Peyer's patch (tissue), 4 donors: ENCODE results near the gene CRHR2. TPM values are rescaled to one million over a fixed set of nuclear protein-coding genes. Genes with fewer than 3 reads are reported as not detected.

Experiments used
- DNase-seq, 3 donors: peaks; one replicate each; pipeline ENCODE4 v3.0.0-alpha.2; 2017 to 2019
- H3K27ac ChIP-seq, 4 donors: fragments of 200-600 bp; sonication (generic); one replicate each; pipeline ENCODE4 v1.5.1; 2016 to 2019
- H3K27me3 ChIP-seq, 2 donors: fragments of 200-600 bp; sonication (generic); one replicate each; pipeline ENCODE4 v1.5.1; 2019
- H3K36me3 ChIP-seq, 3 donors: fragments of 200-600 bp; sonication (generic); one replicate each; pipeline ENCODE4 v1.5.1; 2016 to 2019
- H3K4me1 ChIP-seq, 4 donors: fragments of 200-600 bp; sonication (generic); one replicate each; pipeline ENCODE4 v1.5.1; 2016 to 2019
- H3K4me3 ChIP-seq, 4 donors: fragments of 200-600 bp; sonication (generic); 1 replicate in 3 of 4; 2 replicates in 1 of 4; pipeline ENCODE4 v1.5.1; 2016 to 2019; ENCODE audit warnings: mild to moderate bottlenecking in 1 of 4
- H3K9me3 ChIP-seq, 4 donors: fragments of 200-600 bp; sonication (generic); one replicate each; pipeline ENCODE4 v1.5.1; 2016 to 2019; ENCODE audit warnings: mild to moderate bottlenecking in 1 of 4
- POLR2A ChIP-seq, 2 donors: fragments of 450-650 bp; IDR thresholded peaks; one replicate each; pipeline ENCODE4 v1.5.1; 2017; ENCODE audit warnings: antibody characterized with exemption in 2 of 2, mild to moderate bottlenecking in 2 of 2, moderate library complexity in 2 of 2
- total RNA-seq, 4 donors: library from RNA; depleted of rRNA; stranded (reverse); fragments of >200 nt; gene quantifications; one replicate each; pipeline ENCODE4 v1.1.0, GENCODE V29; 2016
- TF ChIP-seq, protein P1 (sequence below), 6 experiments: fragments of 450-650 bp in 4 of 6; fragments of 200-600 bp in 2 of 6; sonication (generic) in 1 of 6; IDR thresholded peaks; one replicate each; pipeline ENCODE4 v1.5.1; 2017 to 2019; ENCODE audit warnings: antibody characterized with exemption in 6 of 6, mild to moderate bottlenecking in 3 of 6, moderate library complexity in 1 of 6

CRHR2 gene
- total RNA-seq, 4 donors from 2014 or later, result not detected

- no peak overlapping the region for H3K27ac ChIP-seq
- no peaks in the 10 kb centered on the region for H3K27me3 ChIP-seq
- H3K36me3 ChIP-seq, result no peaks in the 10 kb centered on the region
- H3K4me1 ChIP-seq, result no peaks in the 10 kb centered on the region
- TF ChIP-seq, protein P1, sequence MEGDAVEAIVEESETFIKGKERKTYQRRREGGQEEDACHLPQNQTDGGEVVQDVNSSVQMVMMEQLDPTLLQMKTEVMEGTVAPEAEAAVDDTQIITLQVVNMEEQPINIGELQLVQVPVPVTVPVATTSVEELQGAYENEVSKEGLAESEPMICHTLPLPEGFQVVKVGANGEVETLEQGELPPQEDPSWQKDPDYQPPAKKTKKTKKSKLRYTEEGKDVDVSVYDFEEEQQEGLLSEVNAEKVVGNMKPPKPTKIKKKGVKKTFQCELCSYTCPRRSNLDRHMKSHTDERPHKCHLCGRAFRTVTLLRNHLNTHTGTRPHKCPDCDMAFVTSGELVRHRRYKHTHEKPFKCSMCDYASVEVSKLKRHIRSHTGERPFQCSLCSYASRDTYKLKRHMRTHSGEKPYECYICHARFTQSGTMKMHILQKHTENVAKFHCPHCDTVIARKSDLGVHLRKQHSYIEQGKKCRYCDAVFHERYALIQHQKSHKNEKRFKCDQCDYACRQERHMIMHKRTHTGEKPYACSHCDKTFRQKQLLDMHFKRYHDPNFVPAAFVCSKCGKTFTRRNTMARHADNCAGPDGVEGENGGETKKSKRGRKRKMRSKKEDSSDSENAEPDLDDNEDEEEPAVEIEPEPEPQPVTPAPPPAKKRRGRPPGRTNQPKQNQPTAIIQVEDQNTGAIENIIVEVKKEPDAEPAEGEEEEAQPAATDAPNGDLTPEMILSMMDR (IDR thresholded peaks at IDR 0.05), result no peak
- TF ChIP-seq POLR2A (IDR thresholded peaks at IDR 0.05), result no peak
- H3K4me3 ChIP-seq, result no peak overlapping the region
- no peaks in the 10 kb centered on the region for H3K9me3 ChIP-seq
- DNase-seq, result no peak
Measured at GRCh38 chr7:30700941-30701340, 18.7 kb upstream of the CRHR2 start.

DNA sequence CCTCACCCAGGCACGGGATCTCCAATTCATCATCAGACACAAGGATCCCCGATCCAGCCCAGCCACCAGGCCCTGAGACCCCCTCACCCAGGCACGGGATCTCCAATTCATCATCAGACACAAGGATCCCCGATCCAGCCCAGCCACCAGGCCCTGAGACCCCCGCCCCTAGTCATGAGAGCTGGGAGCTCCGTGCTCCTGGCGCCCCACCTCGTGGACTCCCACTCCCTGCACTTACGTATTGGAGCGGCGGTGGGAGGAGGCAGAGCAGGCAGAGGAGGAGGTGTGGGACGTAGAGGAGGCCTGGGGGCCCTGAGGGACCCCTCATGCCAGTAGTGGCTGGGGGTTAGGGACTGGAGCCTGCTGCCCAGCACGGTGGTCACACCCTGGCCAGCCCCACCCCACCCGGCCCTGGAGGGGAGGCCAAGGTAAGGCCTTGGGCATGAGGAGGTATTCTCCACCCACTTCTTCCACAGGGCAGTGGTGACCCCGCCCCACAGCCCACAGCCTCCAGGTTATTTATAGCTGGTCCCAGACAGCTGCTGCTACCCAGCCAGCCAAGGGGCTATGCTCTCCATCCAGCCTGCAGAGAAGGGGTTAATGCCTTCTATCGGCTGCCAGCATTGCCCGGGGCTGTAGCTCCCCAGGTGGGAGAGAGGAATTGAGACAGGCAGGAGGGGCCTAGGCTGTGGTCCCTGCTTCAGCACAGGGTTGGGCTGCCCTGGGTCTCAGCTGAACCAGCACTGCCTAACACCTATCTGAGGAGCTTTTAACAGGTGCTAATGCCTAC lies 17.6 kb upstream of the CRHR2 start:
- Histone ChIP-seq H3K9me3 (no peaks in the 10 kb centered on the region), H3K27me3 (no peaks in the 10 kb centered on the region), H3K4me3 (no peak overlapping the region), H3K27ac (no peak overlapping the region), H3K36me3 (no peaks in the 10 kb centered on the region), H3K4me1 (no peaks in the 10 kb centered on the region)
- peak in 1 of 3 donors; percentile 39 for DNase-seq
- TF ChIP-seq, protein P1 (IDR thresholded peaks at IDR 0.05), result no peak
- TF ChIP-seq POLR2A (IDR thresholded peaks at IDR 0.05), result no peak

DNA sequence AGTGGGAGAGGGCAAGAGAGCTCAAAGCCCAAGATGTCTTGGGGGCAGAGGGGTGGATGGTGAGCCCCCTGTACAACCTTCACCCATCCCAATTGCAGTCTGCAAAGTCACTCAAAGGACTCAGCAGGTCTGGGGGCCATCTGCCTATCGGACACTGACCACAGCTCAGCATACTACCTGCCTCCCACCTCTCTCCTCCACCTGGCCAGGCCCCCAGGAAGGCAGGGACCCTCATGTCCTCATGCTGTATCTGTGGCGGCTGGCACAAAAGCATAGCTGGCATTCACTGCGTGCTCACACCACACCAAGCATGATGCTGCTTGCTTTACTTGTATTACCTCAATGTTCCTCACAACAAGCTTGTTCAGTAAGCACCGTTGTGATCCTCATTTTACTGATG lies 16.2 kb upstream of the CRHR2 start:
- no peaks in the 10 kb centered on the region for H3K9me3 ChIP-seq
- no peaks in the 10 kb centered on the region for H3K27me3 ChIP-seq
- no peak overlapping the region for H3K27ac ChIP-seq
- DNase-seq, result no peak
- peak overlapping the region in 1 of 4 donors; percentile 19 for H3K4me3 ChIP-seq
- TF ChIP-seq, protein P1 (IDR thresholded peaks at IDR 0.05), result no peak
- H3K4me1 ChIP-seq, result peaks cover 0 to 4% (median 0%) of the 10 kb centered on the region in 4 donors
- H3K36me3 ChIP-seq, result no peaks in the 10 kb centered on the region

DNA sequence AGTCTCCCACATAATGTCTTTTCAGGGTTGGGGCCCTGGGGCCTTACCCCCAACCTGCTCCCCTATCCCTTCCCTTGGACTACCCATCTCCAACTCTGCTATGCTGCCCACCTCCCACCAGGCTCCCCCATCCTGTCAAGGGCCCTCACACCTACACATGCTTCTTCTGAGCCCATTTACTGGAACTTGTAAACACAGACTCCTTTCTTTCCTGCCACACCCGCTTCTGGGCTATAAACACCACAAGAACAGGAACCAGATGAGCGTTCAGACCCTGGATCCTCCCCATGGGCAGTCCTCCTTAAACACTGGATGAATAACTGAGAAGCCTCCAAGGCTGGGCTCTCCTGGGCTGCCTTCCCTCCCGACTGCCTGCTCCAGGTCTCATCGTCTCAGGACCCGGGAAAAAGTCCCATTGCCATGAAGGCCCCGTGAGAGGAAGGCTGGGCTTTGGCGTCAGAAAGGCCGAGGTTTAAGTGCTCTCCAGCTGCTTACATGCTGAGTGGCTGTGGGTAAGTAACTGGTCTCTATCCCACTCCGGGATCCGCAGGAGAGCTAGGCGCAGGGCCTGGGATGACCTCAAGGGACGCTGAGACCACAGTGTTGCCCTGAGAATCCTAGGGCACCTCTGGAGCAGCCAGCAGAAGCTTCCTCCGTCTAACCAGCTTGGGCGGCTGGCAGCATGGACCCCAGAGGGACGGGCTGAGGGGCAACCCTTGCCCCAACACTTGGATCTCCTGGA lies 15.6 kb upstream of the CRHR2 start:
- no peaks in the 10 kb centered on the region for H3K9me3 ChIP-seq
- H3K4me1 ChIP-seq, result peaks cover 0 to 4% (median 0%) of the 10 kb centered on the region in 4 donors
- no peaks in the 10 kb centered on the region for H3K36me3 ChIP-seq
- DNase-seq, result no peak
- H3K4me3 ChIP-seq, result peak overlapping the region in 1 of 4 donors; percentile 19
- TF ChIP-seq, protein P1 (IDR thresholded peaks at IDR 0.05), result no peak
- no peak for TF ChIP-seq POLR2A (IDR thresholded peaks at IDR 0.05)
- H3K27ac ChIP-seq, result peak overlapping the region in 1 of 4 donors; percentile 13
- no peaks in the 10 kb centered on the region for H3K27me3 ChIP-seq

- H3K27me3 ChIP-seq, result no peaks in the 10 kb centered on the region
- DNase-seq, result no peak
- H3K27ac ChIP-seq, result no peak overlapping the region
- TF ChIP-seq, protein P1 (IDR thresholded peaks at IDR 0.05), result no peak
- TF ChIP-seq POLR2A (IDR thresholded peaks at IDR 0.05), result no peak
- no peaks in the 10 kb centered on the region for H3K9me3 ChIP-seq
- H3K4me1 ChIP-seq, result peaks cover 0 to 4% (median 0%) of the 10 kb centered on the region in 4 donors
- H3K4me3 ChIP-seq, result no peak overlapping the region
- no peaks in the 10 kb centered on the region for H3K36me3 ChIP-seq
Measured at GRCh38 chr7:30694774-30695721, 12.8 kb upstream of the CRHR2 start.
